Suprapubic skin (tissue), 4 donors: ENCODE results near the gene CLIP2. TPM values are rescaled to one million over a fixed set of nuclear protein-coding genes. Genes with fewer than 3 reads are reported as not detected.
A peak's percentile ranks its signal among the peaks of the same experiment; 100 is the strongest.

Experiments
- DNase-seq, 2 donors: peaks; one replicate each; pipeline ENCODE4 v3.0.0-alpha.2; 2019; ENCODE audit warnings: low spot score in 2 of 2
- H3K27ac ChIP-seq: fragments of 200-600 bp; sonication (generic); one replicate; pipeline ENCODE4 v1.5.1; 2019
- H3K27me3 ChIP-seq: fragments of 200-600 bp; sonication (generic); one replicate; pipeline ENCODE4 v1.5.1; 2019
- H3K36me3 ChIP-seq: fragments of 200-600 bp; sonication (generic); one replicate; pipeline ENCODE4 v1.5.1; 2019
- H3K4me1 ChIP-seq: fragments of 200-600 bp; sonication (generic); one replicate; pipeline ENCODE4 v1.5.1; 2019
- H3K4me3 ChIP-seq: fragments of 200-600 bp; sonication (generic); one replicate; pipeline ENCODE4 v1.5.1; 2019; ENCODE audit warnings: mild to moderate bottlenecking
- H3K9me3 ChIP-seq: fragments of 200-600 bp; sonication (generic); one replicate; pipeline ENCODE4 v1.5.1; 2019
- EP300 ChIP-seq: sonication (generic); formaldehyde crosslinking; IDR thresholded peaks from one replicate; pipeline ENCODE4 v1.6.1; 2017; ENCODE audit warnings: antibody characterized with exemption
- POLR2A ChIP-seq, 2 donors: fragments of 450-650 bp; IDR thresholded peaks; one replicate each; pipeline ENCODE4 v1.6.1; 2017; ENCODE audit warnings: antibody characterized with exemption in 2 of 2, mild to moderate bottlenecking in 2 of 2, moderate library complexity in 2 of 2
- POLR2AphosphoS5 ChIP-seq, 3 donors: sonication (generic); formaldehyde crosslinking; IDR thresholded peaks; one replicate each; pipeline ENCODE4 v1.6.1; 2017; ENCODE audit warnings: antibody characterized with exemption in 3 of 3
- WGBS: methylation state at CpG from one replicate; pipeline ENCODE4 v1.1.5; 2018; 5-methylcytosine and 5-hydroxymethylcytosine counted together
- total RNA-seq, 4 donors: library from RNA; depleted of rRNA; stranded (reverse); fragments of >200 nt; gene quantifications; one replicate each; pipeline ENCODE4 v1.1.0, GENCODE V29; 2016
- TF ChIP-seq, protein P1 (sequence below), 2 donors: fragments of 200-600 bp in 1 of 2; fragments of 450-650 bp in 1 of 2; sonication (generic) in 1 of 2; IDR thresholded peaks; one replicate each; pipeline ENCODE4 v1.5.1; 2016 to 2019; ENCODE audit warnings: antibody characterized with exemption in 2 of 2, mild to moderate bottlenecking in 1 of 2, moderate library complexity in 1 of 2

Gene CLIP2
- total RNA-seq, 4 donors from 2014 or later: 26.9 to 73.6 (median 32.5) TPM

DNA sequence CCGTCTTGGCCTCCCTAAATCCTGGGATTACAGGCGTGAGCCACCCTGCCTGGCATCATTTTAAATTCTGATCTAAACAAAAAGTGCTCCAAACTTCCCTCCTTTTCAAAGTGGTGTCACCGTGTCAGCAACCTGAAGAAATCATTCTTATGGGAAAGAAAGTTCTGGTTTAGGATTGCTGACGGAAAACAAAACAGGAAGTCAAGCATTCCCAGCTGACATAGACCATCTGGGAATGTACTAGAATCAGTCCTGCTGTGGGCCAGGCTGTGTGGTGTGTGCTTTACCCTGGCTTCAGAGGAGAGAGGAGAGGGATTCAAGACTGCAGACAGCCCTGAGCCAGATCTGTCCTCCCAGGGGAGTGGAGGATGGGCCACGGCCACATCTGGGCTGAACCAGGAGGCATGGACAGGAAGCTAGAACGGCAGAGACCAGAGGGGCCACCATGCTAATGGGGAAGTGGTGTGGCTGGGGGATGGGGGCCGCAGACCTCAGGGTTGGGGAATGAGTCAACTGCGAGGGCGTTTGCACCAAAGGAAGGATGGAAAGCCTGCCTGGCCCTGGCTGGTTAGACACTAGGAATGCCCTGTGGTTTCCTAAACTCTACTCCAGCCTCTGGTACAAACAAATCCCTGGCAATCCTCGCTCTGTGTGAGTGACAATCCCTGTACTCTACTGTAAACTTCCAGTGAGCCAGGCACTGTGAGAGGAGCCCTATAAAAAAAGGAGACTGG lies 16.7 kb upstream of the CLIP2 start:
- no peak overlapping the region for H3K4me3 ChIP-seq
- H3K4me1 ChIP-seq: peaks cover 18% of the 10 kb centered on the region
- no peak for TF ChIP-seq EP300
- TF ChIP-seq POLR2A (IDR thresholded peaks at IDR 0.05): no peak
- no peak for TF ChIP-seq POLR2AphosphoS5 (IDR thresholded peaks at IDR 0.05)
- TF ChIP-seq, protein P1, sequence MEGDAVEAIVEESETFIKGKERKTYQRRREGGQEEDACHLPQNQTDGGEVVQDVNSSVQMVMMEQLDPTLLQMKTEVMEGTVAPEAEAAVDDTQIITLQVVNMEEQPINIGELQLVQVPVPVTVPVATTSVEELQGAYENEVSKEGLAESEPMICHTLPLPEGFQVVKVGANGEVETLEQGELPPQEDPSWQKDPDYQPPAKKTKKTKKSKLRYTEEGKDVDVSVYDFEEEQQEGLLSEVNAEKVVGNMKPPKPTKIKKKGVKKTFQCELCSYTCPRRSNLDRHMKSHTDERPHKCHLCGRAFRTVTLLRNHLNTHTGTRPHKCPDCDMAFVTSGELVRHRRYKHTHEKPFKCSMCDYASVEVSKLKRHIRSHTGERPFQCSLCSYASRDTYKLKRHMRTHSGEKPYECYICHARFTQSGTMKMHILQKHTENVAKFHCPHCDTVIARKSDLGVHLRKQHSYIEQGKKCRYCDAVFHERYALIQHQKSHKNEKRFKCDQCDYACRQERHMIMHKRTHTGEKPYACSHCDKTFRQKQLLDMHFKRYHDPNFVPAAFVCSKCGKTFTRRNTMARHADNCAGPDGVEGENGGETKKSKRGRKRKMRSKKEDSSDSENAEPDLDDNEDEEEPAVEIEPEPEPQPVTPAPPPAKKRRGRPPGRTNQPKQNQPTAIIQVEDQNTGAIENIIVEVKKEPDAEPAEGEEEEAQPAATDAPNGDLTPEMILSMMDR (IDR thresholded peaks at IDR 0.05): no peak
- DNase-seq: peak; percentile 83
- peak overlapping the region; percentile 68 for H3K27ac ChIP-seq
- H3K9me3 ChIP-seq: no peaks in the 10 kb centered on the region
- H3K27me3 ChIP-seq: no peaks in the 10 kb centered on the region
- no peaks in the 10 kb centered on the region for H3K36me3 ChIP-seq
- 43% methylated on average over 10 of the region's 10 CpGs for WGBS

DNA sequence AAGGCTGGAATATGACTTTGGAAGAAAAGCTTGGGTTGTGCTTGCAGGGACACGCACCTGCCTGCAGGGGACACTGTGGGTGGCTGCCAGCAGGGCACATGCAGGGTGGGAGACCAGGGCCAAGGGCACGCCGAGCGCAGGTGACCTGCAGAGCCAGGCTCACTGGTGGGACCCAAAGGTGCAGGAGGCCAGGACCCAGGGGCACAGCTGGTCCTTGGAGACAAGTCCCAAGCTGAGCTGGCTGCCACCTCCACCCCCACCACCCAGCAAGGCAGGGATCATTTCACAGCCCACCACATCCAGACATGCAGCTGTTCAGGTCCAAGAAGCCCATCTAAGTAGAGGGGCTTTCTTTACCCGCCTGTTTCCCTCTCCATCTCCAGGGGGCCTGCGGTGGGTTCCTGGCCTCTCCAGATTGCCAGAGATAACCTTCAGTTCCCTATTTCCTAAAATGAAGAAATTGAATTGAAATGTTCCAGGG lies 13.8 kb upstream of the CLIP2 start:
- no peak for DNase-seq
- TF ChIP-seq POLR2AphosphoS5 (IDR thresholded peaks at IDR 0.05) (no peak), POLR2A (IDR thresholded peaks at IDR 0.05) (no peak)
- TF ChIP-seq, protein P1 (IDR thresholded peaks at IDR 0.05): peak in 1 of 2 donors; percentile 37
- Histone ChIP-seq H3K27me3 (no peaks in the 10 kb centered on the region), H3K4me3 (no peak overlapping the region), H3K27ac (no peak overlapping the region), H3K9me3 (no peaks in the 10 kb centered on the region), H3K4me1 (peaks cover 22% of the 10 kb centered on the region), H3K36me3 (no peaks in the 10 kb centered on the region)
- WGBS: 57% methylated on average over 6 of the region's 6 CpGs

DNA sequence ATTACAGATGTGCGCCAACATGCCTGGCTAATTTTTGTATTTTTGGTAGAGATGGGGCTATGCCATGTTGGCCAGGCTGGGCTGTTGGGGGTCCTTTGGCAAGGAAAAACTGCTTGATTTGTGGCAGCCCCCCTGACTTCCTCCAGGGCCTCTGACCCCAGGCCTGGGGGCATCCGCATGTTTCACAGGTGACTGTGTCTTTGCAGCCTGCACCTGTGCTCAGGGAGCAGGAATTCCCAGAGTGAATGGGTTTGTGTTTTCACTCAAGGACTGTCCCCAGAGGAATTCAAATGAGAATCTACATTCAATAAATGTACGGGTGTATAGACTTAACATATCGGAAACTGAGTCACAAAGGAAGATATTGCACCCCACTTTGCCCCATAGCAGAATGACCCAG lies 11.6 kb upstream of the CLIP2 start:
- DNase-seq: no peak
- Histone ChIP-seq H3K4me3 (no peak overlapping the region), H3K27me3 (no peaks in the 10 kb centered on the region), H3K9me3 (no peaks in the 10 kb centered on the region), H3K36me3 (no peaks in the 10 kb centered on the region), H3K27ac (no peak overlapping the region), H3K4me1 (peaks cover 17% of the 10 kb centered on the region)
- 97% methylated on average over 4 of the region's 4 CpGs for WGBS
- TF ChIP-seq POLR2AphosphoS5 (IDR thresholded peaks at IDR 0.05) (no peak), POLR2A (IDR thresholded peaks at IDR 0.05) (no peak), EP300 (no peak)
- TF ChIP-seq, protein P1 (IDR thresholded peaks at IDR 0.05): no peak

DNA sequence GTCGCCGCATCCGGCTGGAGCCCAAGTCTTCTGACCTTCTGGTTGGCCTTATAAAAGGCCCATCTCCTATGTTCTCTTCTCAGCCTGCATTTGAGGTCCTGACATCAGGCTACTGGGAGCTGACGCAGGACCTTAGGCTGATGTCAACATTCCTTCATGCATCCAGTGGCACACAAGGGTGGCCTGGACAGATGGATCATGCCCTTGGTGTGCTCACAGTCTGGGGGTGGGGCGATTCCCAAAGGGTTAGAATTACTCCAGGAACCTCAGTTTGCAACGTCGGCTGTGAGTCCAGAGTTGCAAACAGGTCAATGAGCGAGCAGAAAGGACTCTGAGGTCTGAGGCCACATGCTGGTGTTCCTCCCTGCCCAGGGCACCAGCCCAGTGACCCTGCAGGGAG lies 8.2 kb upstream of the CLIP2 start:
- no peak overlapping the region for H3K27ac ChIP-seq
- H3K27me3 ChIP-seq: no peaks in the 10 kb centered on the region
- peaks cover 14% of the 10 kb centered on the region for H3K4me1 ChIP-seq
- TF ChIP-seq, protein P1 (IDR thresholded peaks at IDR 0.05): no peak
- TF ChIP-seq POLR2AphosphoS5 (IDR thresholded peaks at IDR 0.05) (no peak), POLR2A (IDR thresholded peaks at IDR 0.05) (no peak), EP300 (no peak)
- no peak overlapping the region for H3K4me3 ChIP-seq
- H3K36me3 ChIP-seq: no peaks in the 10 kb centered on the region
- WGBS: 95% methylated on average over 8 of the region's 8 CpGs
- DNase-seq: no peak
- H3K9me3 ChIP-seq: no peaks in the 10 kb centered on the region

DNA sequence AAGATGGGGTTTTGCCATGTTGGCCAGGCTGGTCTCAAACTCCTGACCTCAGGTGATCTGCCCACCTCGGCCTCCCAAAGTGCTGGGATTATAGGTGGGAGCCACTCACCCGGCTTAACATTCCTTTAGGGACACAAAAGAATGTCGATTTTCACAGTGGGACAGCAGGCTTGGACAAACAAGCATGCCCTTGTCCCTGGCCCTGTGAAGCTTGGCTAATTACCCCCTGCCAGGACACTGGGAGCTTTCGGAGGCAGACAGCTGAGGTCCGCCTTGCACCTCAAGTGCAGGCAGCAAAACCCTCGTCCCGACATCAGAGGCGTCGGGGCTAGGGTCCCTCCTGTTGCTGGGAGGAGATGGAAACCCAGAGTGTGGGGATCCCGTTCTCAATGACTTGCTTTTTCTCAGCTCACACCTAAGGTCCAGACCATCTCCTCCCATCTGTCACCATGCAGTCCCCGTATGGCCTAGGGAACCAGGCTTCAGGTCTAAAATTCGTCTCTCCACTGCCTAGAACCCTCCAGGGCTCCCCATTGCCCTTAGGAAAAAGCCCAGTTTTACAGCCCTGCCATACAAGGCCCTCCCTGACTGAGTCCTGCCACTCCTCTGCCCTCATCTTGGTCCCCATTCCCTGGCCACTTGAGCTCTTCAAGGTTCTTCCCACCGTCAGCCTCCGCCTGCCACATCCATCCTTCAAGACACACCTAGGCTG lies 6.3 kb upstream of the CLIP2 start:
- Histone ChIP-seq H3K27me3 (no peaks in the 10 kb centered on the region), H3K27ac (no peak overlapping the region), H3K36me3 (no peaks in the 10 kb centered on the region), H3K4me1 (peaks cover 14% of the 10 kb centered on the region), H3K4me3 (no peak overlapping the region), H3K9me3 (no peaks in the 10 kb centered on the region)
- WGBS: 95% methylated on average over 11 of the region's 14 CpGs
- no peak for TF ChIP-seq POLR2AphosphoS5 (IDR thresholded peaks at IDR 0.05)
- TF ChIP-seq POLR2A (IDR thresholded peaks at IDR 0.05): no peak
- no peak for TF ChIP-seq EP300
- TF ChIP-seq, protein P1 (IDR thresholded peaks at IDR 0.05): no peak
- no peak for DNase-seq
